Hepatocyte (in vitro differentiated cells): ENCODE results near the gene GJC1. TPM values are rescaled to one million over a fixed set of nuclear protein-coding genes. Genes with fewer than 3 reads are reported as not detected.

ENCODE experiments used
- DNase-seq: peaks from one replicate; pipeline ENCODE4 v3.0.0-alpha.2; 2016; ENCODE audit warnings: low spot score
- H2AFZ ChIP-seq: fragments of 200-600 bp; sonication (generic); 2 replicates; pipeline ENCODE4 v1.6.0; 2016; ENCODE audit warnings: antibody characterized with exemption, mild to moderate bottlenecking
- H3K27ac ChIP-seq: fragments of 200-600 bp; sonication (generic); 2 replicates; pipeline ENCODE4 v1.5.1; 2016; ENCODE audit warnings: mild to moderate bottlenecking
- H3K27me3 ChIP-seq: fragments of 200-600 bp; sonication (generic); 2 replicates; pipeline ENCODE4 v1.6.1; 2016
- H3K36me3 ChIP-seq: fragments of 200-600 bp; sonication (generic); replicated peaks from 2 replicates; pipeline ENCODE4 v1.5.1; 2016; ENCODE audit warnings: low read depth; ENCODE audit not compliant: insufficient read depth
- H3K4me1 ChIP-seq: fragments of 200-600 bp; sonication (generic); 2 replicates; pipeline ENCODE4 v1.5.1; 2016; ENCODE audit warnings: mild to moderate bottlenecking, moderate library complexity; ENCODE audit not compliant: insufficient read depth
- H3K4me2 ChIP-seq: fragments of 200-600 bp; sonication (generic); 2 replicates; pipeline ENCODE4 v1.6.0; 2016
- H3K4me3 ChIP-seq: fragments of 200-600 bp; sonication (generic); 2 replicates; pipeline ENCODE4 v1.5.1; 2016; ENCODE audit warnings: mild to moderate bottlenecking
- H3K79me2 ChIP-seq: fragments of 200-600 bp; sonication (generic); 2 replicates; pipeline ENCODE4 v1.6.0; 2017; ENCODE audit warnings: mild to moderate bottlenecking
- H3K9me2 ChIP-seq: fragments of 200-600 bp; sonication (generic); replicated peaks from 2 replicates; pipeline ENCODE4 v1.6.0; 2017; ENCODE audit warnings: mild to moderate bottlenecking; ENCODE audit not compliant: insufficient read depth
- H3K9me3 ChIP-seq: fragments of 200-600 bp; sonication (generic); 2 replicates; pipeline ENCODE4 v1.5.1; 2016; ENCODE audit warnings: low read depth, mild to moderate bottlenecking
- H4K20me1 ChIP-seq: fragments of 200-600 bp; sonication (generic); 2 replicates; pipeline ENCODE4 v1.6.0; 2016; ENCODE audit warnings: mild to moderate bottlenecking; ENCODE audit not compliant: insufficient read depth, poor library complexity, severe bottlenecking
- CTCF ChIP-seq: fragments of 200-600 bp; sonication (generic); IDR thresholded peaks from 2 replicates; pipeline ENCODE4 v1.5.1; 2016; ENCODE audit warnings: antibody characterized with exemption, mild to moderate bottlenecking; ENCODE audit not compliant: poor library complexity
- EZH2 ChIP-seq: fragments of 200-600 bp; sonication (generic); IDR thresholded peaks from 2 replicates; pipeline ENCODE4 v1.6.1; 2016; ENCODE audit warnings: antibody characterized with exemption, mild to moderate bottlenecking, borderline replicate concordance
- EZH2phosphoT487 ChIP-seq: fragments of 200-600 bp; sonication (generic); IDR thresholded peaks from one replicate; pipeline ENCODE4 v1.6.1; 2018; ENCODE audit warnings: antibody characterized with exemption, mild to moderate bottlenecking, low read depth, moderate library complexity; ENCODE audit not compliant: unreplicated experiment, severe bottlenecking
- WGBS: methylation state at CpG from one replicate; pipeline ENCODE4 v1.1.6; 2016; ENCODE audit warnings: low lambda C conversion rate; ENCODE audit errors: missing lambda C conversion rate; 5-methylcytosine and 5-hydroxymethylcytosine counted together
- polyA plus RNA-seq: library from polyadenylated mRNA; unstranded; fragments of >200 nt; fragmentation: Nextera tagmentation; extraction: Ambion mirVana; gene quantifications from 2 replicates; pipeline ENCODE4 v1.2.1, GENCODE V29; 2016
- total RNA-seq: library from RNA; depleted of rRNA; stranded (reverse); fragments of >200 nt; gene quantifications from 2 replicates; pipeline ENCODE4 v1.2.3, GENCODE V29; 2014

Gene GJC1
- 9.2 and 11.4 TPM in 2 replicates for total RNA-seq
- polyA plus RNA-seq = 6.3 and 7.5 TPM in 2 replicates

- 1% methylated on average over 60 of the region's 123 CpGs for WGBS
- peaks cover 45% of the 10 kb centered on the region for H3K79me2 ChIP-seq
Measured at GRCh38 chr17:44829523-44830358, at the start of gene GJC1. Gene GJC1, minus strand, starts transcription at chr17:44830287. Its CDS starts 24,470 bp downstream, at chr17:44805817.

GRCh38 chr17:44879376-44879775 lies 49.3 kb upstream of the GJC1 start:
- no peak overlapping the region for H2AFZ ChIP-seq
- H3K4me2 ChIP-seq = no peak overlapping the region
- no peaks in the 10 kb centered on the region for H3K79me2 ChIP-seq
- no peaks in the 10 kb centered on the region for H3K9me3 ChIP-seq
- no peaks in the 10 kb centered on the region for H3K27me3 ChIP-seq
- no peak for DNase-seq
- 87% methylated on average over 6 of the region's 6 CpGs for WGBS
- H4K20me1 ChIP-seq = no peaks in the 10 kb centered on the region
- no peaks in the 10 kb centered on the region for H3K9me2 ChIP-seq
- no peaks in the 10 kb centered on the region for H3K36me3 ChIP-seq
- no peak overlapping the region for H3K4me3 ChIP-seq
- TF ChIP-seq CTCF (no peak), EZH2phosphoT487 (no peak), EZH2 (no peak)
- H3K27ac ChIP-seq = no peak overlapping the region
- H3K4me1 ChIP-seq = no peaks in the 10 kb centered on the region

More at GRCh38 chr17:44829523-44830358, at the start of gene GJC1:
- H3K4me2 ChIP-seq = peak within 1 kb of the TSS; percentile 95
- peaks cover 6% of the 10 kb centered on the region for H3K4me1 ChIP-seq
- H3K36me3 ChIP-seq = no peaks in the 10 kb centered on the region
- peak within 1 kb of the TSS; percentile 56 for H3K4me3 ChIP-seq
- peaks cover 12% of the 10 kb centered on the region for H4K20me1 ChIP-seq
- peak within 1 kb of the TSS; percentile 91 for H2AFZ ChIP-seq
- no peak for TF ChIP-seq CTCF
- no peak for TF ChIP-seq EZH2phosphoT487
- no peak for TF ChIP-seq EZH2
- no peaks in the 10 kb centered on the region for H3K9me2 ChIP-seq
- H3K9me3 ChIP-seq = no peaks in the 10 kb centered on the region
- peaks cover 12% of the 10 kb centered on the region for H3K27me3 ChIP-seq
- DNase-seq = peak; percentile 69
- peak within 1 kb of the TSS; percentile 78 for H3K27ac ChIP-seq

- H3K36me3 ChIP-seq = no peaks in the 10 kb centered on the region
- H3K27ac ChIP-seq = no peak overlapping the region
- 65% methylated on average over 6 of the region's 6 CpGs for WGBS
- H3K4me2 ChIP-seq = no peak overlapping the region
- no peaks in the 10 kb centered on the region for H3K9me3 ChIP-seq
- no peaks in the 10 kb centered on the region for H3K9me2 ChIP-seq
- H2AFZ ChIP-seq = no peak overlapping the region
- no peaks in the 10 kb centered on the region for H3K4me1 ChIP-seq
- H4K20me1 ChIP-seq = no peaks in the 10 kb centered on the region
- no peak for TF ChIP-seq EZH2phosphoT487
- TF ChIP-seq CTCF = peak; percentile 63
- TF ChIP-seq EZH2 = no peak
- peak; percentile 55 for DNase-seq
- no peak overlapping the region for H3K4me3 ChIP-seq
- H3K79me2 ChIP-seq = no peaks in the 10 kb centered on the region
- H3K27me3 ChIP-seq = no peaks in the 10 kb centered on the region
Measured at GRCh38 chr17:44878627-44879221, 48.6 kb upstream of the GJC1 start.
